GM19397 (cell line): ENCODE measurements around the gene GOLGA3.
"Not testable (repeated sequence)": the region's sequence is repeated elsewhere in the genome, so short reads cannot be mapped to it uniquely, and the experiment has no call there.

ENCODE experiments used
- ATAC-seq: cut with Tn5 transposase; IDR thresholded peaks from one replicate; pipeline ENCODE4 v1.9.1; 2021; ENCODE audit warnings: mild to moderate bottlenecking, moderate library complexity; ENCODE audit not compliant: unreplicated experiment

Gene GOLGA3

DNA sequence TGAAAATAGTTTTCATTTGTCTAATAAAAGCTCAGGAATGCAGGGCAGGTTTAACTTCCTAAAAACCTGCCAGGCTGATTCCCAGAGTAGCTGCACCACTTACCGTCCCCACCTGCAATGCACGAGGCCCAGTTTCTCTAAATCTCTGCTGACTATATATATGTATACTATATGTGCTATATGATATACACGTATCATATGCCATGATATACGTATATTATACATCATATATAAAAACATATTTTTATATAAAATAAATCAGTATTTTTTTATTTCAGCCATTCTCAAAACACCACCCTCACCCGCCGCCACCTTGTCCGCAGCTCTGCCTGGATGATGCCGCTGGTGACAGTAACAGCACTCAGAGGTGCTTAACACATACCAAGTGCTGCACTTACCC lies 69.3 kb downstream of the GOLGA3 start:
- no peak for ATAC-seq

DNA sequence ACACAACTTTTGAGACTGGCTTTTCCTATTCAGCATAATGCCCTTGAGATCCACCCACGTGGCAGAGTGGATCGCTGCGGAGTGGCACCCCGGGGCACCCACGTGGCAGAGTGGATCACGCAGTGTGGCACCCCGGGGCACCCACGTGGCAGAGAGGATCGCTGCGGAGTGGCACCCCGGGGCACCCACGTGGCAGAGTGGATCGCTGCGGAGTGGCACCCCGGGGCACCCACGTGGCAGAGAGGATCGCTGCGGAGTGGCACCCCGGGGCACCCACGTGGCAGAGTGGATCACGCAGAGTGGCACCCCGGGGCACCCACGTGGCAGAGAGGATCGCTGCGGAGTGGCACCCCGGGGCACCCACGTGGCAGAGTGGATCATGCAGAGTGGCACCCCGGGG lies 69.8 kb downstream of the GOLGA3 start:
- not testable (repeated sequence) for ATAC-seq

DNA sequence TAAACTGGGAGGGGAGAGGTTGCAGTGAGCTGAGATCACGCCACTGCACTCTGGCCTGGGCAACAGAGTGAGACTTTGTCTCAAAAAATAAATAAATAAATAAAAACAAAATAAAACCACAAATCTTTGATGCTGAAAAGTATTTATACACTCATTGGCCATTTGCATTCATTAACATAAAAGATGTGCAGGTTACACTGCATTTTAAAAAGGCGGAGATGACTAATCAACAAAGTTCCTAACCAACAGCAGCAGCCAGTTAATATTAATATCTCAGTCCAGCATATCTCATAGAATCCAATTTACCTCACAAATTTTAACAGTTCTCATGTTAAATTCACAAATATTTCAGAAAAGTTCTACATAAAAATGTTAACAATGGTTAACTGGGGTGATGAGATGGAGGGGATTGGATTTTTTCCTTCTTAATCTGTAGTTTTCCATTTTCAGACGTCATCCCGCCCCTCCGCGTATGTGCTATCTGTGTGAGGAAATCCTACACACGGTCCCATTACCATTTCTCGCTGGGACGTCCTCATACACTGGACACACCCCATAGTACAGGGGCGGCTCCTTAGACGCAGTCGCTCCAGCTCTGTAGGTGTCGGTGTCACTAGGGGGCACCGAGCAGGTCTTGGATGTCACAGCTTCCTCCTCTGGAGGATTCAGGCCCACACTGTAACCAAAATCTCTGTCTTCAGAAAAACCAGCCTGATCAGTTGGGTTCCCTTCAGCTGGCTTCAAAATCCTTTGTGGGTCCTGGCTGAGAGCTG lies 74.3 kb downstream of the GOLGA3 start:
- ATAC-seq = no peak

DNA sequence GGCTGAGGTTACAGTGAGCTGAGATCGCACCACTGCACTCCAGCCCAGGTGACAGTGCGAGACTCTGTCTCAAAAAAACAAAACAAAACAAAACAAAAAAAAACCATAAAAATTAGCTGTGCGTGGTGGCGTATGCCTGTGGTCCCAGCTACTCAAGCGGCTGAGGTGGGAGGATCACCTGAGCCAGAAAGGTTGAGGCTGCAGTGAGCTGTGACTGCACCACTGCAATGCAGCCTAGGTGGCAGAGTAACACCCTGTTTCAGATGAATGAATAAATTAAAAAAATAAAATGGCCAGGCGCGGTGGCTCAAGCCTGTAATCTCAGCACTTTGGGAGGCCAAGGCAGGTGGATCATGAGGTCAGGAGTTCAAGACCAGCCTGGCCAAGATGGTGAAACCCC lies 75.0 kb downstream of the GOLGA3 start:
- ATAC-seq = not testable (repeated sequence)

DNA sequence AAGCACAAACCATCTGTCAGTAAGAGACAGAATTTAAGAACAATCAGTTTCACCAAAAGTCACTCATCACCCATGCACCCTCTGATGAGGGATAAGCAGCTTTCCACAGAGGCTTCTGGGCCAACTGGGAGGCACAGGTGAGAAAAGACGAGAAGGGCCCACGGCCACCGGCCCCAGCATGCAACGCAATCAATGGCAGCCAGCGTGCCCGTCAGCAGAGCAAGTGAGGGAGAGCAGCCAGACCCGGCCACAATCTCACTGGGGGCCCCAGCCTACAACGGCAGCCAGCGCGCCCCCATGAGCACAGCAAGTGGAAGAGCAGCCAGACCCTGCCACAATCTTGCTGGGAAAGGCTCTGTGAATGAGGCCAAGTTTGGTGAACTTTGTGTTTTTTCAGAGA lies 80.3 kb downstream of the GOLGA3 start:
- ATAC-seq = no peak

DNA sequence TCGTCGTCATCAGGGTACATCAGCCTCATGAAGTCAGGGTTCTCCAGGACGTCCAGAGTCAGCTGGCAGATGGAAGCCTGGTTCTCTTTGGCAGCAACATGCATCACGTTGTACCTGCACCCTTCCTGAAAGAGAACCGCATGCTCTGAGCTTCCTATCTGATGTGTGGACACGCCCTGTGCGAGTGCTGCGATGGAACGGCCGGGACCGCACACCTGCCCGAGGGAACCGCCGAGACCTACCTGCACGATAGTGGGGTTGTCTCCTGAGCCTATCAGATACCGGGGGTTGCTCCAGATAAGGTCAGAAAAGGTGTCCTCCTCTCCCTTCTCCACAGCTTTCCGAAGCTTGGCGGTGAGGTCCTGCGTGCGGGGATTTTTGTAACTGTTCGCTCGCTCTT lies 80.8 kb downstream of the GOLGA3 start:
- no peak for ATAC-seq

DNA sequence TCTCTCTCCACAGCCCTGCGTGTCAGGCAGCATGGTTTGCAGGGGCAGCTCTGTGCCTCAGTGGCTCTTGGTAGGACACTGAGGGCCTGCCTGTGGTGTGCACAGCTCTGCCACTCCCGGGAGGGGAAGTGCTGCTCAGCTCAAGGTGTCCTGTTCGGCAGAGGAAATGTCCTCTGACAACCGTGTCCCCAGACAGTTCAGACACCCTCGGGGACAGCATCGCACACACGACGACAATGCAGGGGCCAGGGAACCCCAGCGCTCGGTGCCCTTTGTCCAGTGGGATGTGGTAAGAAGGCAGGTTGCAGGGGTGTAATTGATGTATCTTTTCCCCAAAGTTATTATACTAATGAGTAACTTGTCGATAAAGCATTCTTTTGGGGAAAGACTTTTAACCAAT lies 81.3 kb downstream of the GOLGA3 start:
- no peak for ATAC-seq

DNA sequence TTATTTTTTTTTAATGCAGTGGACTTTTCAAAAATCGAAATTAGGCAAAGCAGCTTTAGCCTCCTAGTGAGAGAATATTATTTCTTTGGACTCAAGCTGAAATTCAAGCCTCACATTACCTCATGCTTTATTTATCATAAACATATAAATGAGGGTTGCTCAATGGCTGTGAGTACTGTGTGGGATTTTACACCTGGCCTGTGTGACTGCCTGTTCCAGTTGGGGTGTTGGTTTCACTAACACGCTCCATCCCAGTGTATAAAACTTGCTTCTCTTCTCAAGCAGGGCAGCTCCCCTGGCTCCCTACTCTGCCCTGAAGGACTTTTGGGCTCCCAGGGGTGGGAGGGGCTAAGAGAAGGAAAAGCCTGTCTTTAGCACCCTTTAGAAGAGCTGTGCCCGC lies 82.1 kb downstream of the GOLGA3 start:
- ATAC-seq = no peak

DNA sequence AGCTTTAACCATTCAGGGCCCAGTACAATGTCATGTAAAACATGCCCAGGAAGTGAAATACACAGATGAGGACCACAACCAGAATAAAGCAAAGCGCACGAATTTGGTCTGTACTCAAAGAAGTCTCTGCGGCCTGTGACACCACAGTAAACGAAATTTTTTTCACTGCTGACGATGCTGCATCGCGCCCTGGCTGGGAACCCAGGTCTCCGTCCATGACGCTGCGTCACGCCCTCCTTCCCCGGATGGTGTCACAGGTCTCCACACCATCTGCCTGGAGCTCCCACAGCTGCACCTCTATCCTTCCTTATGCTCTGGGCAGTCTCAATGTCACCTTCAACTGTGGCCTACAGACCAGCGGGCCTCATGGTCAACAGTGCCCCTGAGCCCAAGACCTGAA lies 84.8 kb downstream of the GOLGA3 start:
- no peak for ATAC-seq

DNA sequence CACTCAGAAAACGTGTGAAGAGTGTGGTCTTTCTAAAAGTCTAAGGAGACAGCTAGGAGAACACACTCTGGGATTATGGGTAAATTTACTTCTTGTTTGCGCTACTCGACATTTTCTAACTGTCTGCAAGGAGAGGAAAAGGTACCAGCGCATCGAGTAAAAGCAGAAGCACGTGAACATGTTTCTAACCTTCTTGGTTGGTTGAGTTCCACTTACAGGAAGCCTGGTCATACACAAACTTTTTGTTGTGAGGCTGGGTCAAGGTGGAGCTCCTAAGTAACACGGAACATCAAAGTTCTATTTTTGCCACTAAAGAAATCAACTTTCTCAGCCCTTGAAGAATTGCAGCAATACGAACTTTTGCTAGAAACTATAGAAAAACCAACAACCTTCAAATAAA lies 87.0 kb downstream of the GOLGA3 start:
- ATAC-seq = no peak

DNA sequence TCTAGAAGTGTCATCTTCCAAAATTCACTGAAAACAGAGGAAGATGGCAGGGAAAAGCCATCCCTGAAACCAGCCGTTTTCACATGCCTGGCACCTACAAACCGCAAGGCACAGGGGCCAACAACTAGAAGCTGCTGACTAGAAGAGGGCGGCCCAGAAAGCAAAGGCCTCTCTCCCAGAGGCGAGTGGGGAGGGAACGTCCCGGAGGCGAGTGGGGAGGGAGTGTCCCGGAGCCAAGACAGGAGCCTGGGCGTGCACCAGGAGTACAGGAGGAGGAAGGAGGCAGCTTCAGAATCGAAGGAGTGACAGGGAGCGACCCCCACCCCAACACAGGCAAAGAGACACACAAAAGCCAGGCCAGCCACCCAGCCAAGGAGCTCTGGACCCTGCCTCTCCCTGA lies 88.0 kb downstream of the GOLGA3 start:
- no peak for ATAC-seq

DNA sequence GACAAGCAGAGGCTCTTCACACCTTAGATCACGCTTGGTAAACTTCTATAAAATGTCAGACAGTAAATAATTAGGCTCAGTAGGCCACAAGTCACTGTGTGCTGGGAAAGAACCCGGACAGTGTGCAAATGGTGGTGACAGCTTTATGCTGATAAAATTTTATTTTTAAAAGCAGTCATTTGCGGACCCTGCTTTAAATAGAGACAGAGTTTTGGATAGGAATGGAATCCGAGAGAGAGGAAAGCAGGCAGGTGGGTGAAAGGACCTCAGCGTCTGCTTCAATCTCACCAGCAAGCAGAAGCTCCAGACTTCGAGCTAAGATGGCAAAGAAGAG lies 88.4 kb downstream of the GOLGA3 start:
- ATAC-seq = no peak

DNA sequence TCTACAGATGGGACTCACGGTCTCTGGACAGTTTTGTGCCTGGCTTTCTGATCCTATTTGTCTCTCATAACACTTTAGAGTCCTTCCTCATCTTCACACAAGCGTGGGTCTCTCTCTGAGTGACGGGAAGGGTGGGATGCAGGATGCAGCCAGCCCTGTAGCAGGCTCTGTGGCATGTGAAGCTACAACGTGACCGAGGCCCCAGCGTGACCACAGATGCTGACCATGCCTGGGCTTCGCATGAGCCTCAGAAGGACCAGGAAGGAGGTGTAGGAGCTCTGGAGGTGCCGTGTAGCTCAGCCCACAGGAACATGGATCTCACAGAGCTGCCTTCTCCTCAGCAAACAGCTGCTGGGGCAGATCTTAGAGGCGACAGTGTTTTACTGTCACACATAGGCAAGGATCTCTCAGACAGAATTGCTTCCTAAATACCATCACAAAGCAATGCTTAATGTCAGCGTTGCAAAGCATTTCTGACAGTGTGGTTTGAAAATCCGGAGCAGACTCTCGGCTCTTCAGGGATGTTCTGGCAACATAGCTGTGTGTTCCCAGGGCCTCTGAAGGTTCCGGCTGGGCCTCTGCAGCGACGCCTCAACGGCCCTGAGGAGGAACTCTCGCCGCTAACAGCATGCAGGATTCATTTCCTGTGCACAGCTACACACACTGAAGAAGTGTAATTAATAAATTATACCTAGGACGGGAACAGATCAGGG lies 88.9 kb downstream of the GOLGA3 start:
- ATAC-seq = no peak

DNA sequence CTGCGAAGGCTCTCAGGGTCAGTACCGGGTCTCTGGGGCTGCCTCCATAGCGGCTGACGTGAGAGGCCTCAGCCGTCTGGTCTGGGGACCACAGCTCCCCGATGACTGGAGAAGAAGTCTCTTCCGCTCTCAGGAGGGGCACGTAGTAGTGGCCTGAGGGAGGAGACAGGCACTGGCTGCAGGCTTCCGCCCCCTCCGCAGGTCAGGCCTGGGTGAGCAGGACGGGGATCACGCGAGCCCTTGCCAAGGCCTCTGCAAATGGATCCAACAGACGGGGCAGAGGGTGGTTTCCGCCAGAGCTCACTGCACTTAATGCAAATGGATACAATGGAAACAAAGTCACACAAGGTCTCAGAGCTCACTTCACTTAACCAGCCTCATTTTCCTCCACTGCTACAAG lies 91.8 kb downstream of the GOLGA3 start:
- no peak for ATAC-seq

DNA sequence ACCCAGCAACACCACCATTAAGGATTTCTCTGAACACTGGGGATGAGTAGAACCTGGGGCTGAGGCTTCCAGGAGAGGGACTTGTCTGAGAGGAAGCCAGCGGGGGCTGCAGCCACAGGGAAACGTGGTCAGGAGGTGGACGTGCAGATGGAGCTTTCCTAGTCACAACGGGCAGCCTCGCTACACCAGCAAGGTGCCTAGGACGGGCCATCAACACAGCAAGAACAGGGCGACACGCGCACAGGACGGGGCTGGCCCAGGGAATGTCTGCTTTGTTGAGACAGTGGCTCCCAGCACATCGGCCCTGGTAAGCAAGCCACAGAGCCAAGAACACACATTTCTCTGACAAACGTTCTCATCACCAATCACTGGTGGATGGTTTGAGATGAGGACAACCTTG lies 92.3 kb downstream of the GOLGA3 start:
- ATAC-seq = no peak

DNA sequence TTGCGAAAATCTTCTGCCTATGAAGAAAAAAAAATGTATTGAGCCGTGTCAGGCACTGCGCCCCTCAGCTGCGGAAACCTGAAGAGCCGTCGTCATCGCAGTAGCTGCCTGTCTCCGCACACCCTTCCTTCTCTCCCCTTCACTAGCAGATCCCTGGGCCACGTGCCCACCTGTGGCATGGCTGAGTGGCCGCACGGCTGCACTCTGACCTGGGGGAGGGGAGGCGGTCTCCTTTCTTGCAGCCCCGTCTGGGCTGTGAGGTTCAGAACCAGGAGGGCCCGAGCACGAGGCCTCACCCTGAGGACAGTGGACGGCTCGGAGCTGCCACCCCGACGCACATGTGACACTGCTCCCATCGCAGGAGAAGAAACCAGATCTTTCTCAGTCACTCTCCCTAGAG lies 93.2 kb downstream of the GOLGA3 start:
- no peak for ATAC-seq

DNA sequence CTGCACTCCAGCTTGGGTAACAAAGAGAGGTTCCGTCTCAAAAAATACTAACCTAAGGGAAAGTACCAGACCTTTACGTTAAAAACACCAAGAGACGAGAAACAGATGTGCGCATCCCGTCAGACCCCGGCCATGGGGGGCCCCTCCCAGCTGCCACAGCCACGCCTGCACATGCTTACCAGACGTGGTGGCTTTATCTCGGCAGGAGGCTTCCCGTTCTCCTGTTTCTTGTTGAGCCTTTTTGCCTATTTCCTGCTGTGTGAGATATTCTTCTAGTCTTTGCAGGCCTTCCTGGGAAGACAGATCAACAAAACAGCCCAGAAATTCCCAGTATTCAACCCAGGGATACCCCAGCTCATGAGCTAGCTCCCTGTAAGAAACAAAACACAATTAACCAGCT lies 94.5 kb downstream of the GOLGA3 start:
- no peak for ATAC-seq

DNA sequence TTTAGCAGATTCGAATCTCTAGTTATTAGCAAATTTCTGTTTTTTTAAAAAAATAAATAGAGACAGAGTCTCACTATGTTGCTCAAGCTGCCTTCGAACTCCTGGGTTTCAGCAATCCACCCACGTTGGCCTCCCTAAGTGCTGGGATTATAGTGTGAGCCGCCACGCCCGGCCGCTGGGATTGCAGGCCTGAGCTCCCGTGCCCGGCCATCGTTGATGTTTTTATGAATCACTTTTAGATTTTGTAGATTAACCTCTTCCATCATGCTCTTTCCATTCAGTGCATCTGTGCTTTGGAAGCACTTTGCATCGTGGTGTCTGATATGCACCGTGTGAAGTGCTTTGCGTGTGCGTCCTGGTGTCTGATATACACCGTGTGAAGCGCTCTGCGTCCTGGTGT lies 97.1 kb downstream of the GOLGA3 start:
- ATAC-seq = no peak

DNA sequence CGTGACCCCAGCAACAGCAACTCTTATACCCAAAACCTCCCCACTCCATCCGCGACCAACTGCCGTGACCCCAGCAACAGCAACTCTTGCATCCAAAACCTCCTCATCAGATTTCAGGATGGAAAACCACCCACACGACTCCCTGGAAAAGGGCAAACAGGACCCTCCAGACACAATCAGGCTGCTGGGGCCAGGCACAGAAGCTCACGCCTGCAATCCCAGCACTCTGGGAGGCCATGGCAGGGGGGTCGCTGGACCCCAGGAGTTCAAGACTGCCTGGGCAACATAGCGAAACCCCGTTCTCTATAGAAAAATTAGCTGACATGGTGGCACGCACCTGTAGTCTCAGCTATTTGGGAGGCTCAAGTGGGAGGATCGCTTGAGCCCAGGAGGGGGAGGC lies 98.3 kb downstream of the GOLGA3 start:
- ATAC-seq = no peak

DNA sequence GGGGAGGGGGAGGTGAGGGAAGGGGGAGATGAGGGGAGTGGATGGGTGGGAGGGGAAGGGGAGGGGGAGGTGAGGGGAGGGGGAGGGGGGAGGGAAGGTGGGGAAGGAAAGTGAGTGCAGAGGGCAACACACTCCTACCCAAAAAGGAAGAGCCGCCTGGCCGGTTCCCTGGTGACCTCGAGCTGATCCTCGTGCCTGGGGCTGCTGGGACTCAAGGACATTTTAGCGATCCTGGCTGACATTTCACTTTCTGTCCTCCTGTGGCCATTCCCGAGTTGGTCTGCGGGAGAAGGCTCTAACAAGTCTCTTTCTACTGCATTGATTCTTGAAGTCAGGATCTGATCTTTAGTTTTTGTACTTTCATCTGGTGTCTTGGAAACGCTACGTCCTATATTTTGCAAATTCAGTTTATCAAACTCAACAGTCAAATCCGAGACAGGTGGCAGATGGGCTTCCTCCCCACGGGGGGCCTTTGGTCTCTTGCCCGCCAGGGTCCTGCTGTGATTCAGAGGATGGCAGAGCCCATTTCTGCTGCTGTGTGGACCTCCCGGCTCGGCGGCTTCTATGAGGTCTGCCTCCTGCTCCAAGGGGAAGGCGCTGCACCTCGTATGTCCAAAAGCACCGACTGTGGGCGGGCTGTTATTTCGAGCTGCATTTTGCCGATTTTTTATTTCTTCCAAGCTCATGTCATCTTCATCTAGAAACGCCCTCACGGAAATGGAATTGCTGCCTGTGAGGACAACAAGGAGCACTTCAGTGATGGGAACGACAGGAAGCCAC lies 98.9 kb downstream of the GOLGA3 start:
- ATAC-seq = no peak

DNA sequence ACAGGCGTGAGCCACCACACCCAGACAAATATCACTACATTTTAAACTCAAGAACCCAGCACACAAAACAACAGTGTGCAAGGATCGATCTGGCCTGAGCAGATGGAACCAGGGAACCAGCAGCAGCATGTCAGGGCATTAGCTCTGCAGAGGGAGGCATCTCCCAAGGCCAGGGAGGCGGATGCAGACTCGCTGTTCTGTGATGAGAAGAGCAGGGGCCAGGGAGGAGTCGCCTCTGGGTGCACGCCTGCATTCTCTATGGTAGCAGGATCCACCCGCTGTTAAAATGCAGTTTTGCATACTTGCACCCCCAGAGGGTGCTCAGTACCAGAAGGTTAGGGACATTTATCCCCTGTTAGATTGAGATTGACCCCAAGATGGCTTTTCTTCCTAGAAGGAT lies 100.2 kb downstream of the GOLGA3 start:
- no peak for ATAC-seq
